Activated naive CD8-positive, alpha-beta T cell treated with anti-CD3 and anti-CD28 coated beads, Interleukin-2, amount 10 ng/mL, durations not matched to agents 7 days and 5 days (primary cell): Measurements from ENCODE around the gene IQUB. TPM values are rescaled to one million over a fixed set of nuclear protein-coding genes. Genes with fewer than 3 reads are reported as not detected.

ENCODE experiments used
- ATAC-seq: fragments of 150-1000 bp; cut with Tn5 transposase; one replicate; pipeline ENCODE4 v1.10.0; 2021; ENCODE audit warnings: low read depth, moderate library complexity
- POLR2A ChIA-PET: fragments of 350-600 bp; sonication (Branson Sonifier 250); formaldehyde crosslinking; loops from one replicate; lab custom pipeline; 2021; ENCODE audit warnings: antibody characterized with exemption; lab: Charles Lee
- DNase-seq: peaks from one replicate; pipeline ENCODE4 v3.0.0; 2021
- H3K27ac Mint-ChIP-seq: one replicate; pipeline ENCODE4 v1.8.0; 2022; ENCODE audit warnings: mild to moderate bottlenecking, mixed read lengths
- H3K27me3 Mint-ChIP-seq: one replicate; pipeline ENCODE4 v1.8.0; 2022; ENCODE audit warnings: mild to moderate bottlenecking, moderate library complexity, mixed read lengths
- H3K36me3 Mint-ChIP-seq: one replicate; pipeline ENCODE4 v1.8.0; 2021; ENCODE audit warnings: mild to moderate bottlenecking, mixed read lengths
- H3K4me1 Mint-ChIP-seq: one replicate; pipeline ENCODE4 v1.8.0; 2021; ENCODE audit warnings: mixed read lengths
- H3K4me3 Mint-ChIP-seq: one replicate; pipeline ENCODE4 v1.8.0; 2022; ENCODE audit warnings: mild to moderate bottlenecking, moderate library complexity, mixed read lengths
- H3K9me3 Mint-ChIP-seq: one replicate; pipeline ENCODE4 v1.8.0; 2021; ENCODE audit warnings: mixed read lengths
- total RNA-seq, 2 experiments: library from RNA; stranded (reverse); gene quantifications; one replicate each; pipeline ENCODE4 v1.2.3, GENCODE V29; 2021

IQUB gene
- total RNA-seq, 2 experiments from 2014 or later, result not detected

GRCh38 chr7:123455965-123456470, 78.4 kb downstream of the IQUB start:
- no peaks in the 10 kb centered on the region for H3K27me3 Mint-ChIP-seq

GRCh38 chr7:123440101-123440548, 94.3 kb downstream of the IQUB start:
- H3K9me3 Mint-ChIP-seq, result peaks cover 2% of the 10 kb centered on the region
- no peak overlapping the region for H3K4me3 Mint-ChIP-seq
- no peaks in the 10 kb centered on the region for H3K36me3 Mint-ChIP-seq
- H3K4me1 Mint-ChIP-seq, result no peaks in the 10 kb centered on the region
- H3K27ac Mint-ChIP-seq, result no peak overlapping the region
- DNase-seq (no peak), ATAC-seq (no peak)
- POLR2A ChIA-PET, result no interaction called here
- H3K27me3 Mint-ChIP-seq, result no peaks in the 10 kb centered on the region

More at GRCh38 chr7:123455965-123456470, 78.4 kb downstream of the IQUB start:
- H3K27ac Mint-ChIP-seq, result no peak overlapping the region
- ATAC-seq (no peak), DNase-seq (no peak)
- POLR2A ChIA-PET, result no interaction called here
- no peaks in the 10 kb centered on the region for H3K4me1 Mint-ChIP-seq
- no peak overlapping the region for H3K4me3 Mint-ChIP-seq
- H3K36me3 Mint-ChIP-seq, result no peaks in the 10 kb centered on the region
- no peaks in the 10 kb centered on the region for H3K9me3 Mint-ChIP-seq

DNA sequence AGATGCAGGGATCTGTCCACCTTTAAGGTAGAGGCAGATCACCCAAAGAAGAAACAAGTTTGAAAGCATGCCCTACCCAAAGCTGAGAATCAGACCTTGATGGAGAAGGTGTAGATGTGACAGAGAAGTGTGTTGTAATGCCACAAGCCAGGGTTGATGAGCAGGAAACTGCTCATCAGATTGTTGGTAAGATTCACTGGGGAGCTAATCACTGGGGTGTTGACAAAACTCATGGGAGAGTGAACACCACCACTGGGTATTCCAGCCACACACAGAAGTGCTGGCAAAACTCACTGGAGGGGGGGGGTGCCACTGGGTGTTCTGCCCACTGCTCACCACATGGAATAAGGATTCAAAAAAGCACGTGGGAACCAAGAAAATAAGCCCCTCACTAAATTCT, 95.2 kb downstream of the IQUB start:
- H3K9me3 Mint-ChIP-seq, result peaks cover 2% of the 10 kb centered on the region
- H3K27me3 Mint-ChIP-seq, result no peaks in the 10 kb centered on the region
- H3K36me3 Mint-ChIP-seq, result no peaks in the 10 kb centered on the region
- ATAC-seq, result no peak
- no peak overlapping the region for H3K4me3 Mint-ChIP-seq
- no peak for DNase-seq
- POLR2A ChIA-PET, result no interaction called here
- no peak overlapping the region for H3K27ac Mint-ChIP-seq
- no peaks in the 10 kb centered on the region for H3K4me1 Mint-ChIP-seq

DNA sequence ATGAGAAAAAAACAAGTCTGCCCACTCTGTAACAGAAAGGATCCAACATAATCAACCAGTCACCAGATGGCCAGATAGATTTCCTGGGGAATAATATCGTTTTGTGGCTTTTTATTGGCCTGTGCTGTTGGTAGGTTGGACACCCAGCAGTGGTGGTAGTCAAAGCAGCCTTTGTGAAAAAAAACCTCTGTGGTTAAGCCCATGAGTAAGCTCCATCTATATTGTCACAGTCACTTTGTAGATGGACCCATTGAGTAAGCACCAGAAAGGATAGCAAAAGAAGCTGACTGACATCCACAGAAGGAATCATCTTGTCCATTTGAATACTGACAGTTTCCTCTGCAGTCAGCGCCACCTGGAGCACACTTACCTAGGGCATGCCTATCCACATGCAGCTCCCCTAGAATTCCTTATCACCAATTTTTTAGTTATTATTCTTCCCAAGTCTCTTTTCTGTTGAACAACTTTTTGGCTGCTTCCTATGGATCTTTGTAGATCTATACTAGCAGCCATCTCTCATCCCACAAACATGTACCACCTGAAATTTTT, 96.9 kb downstream of the IQUB start:
- POLR2A ChIA-PET, result no interaction called here
- Mint-ChIP-seq H3K4me1 (no peaks in the 10 kb centered on the region), H3K4me3 (no peak overlapping the region), H3K36me3 (no peaks in the 10 kb centered on the region), H3K9me3 (no peaks in the 10 kb centered on the region), H3K27ac (no peak overlapping the region), H3K27me3 (no peaks in the 10 kb centered on the region)
- DNase-seq (no peak), ATAC-seq (no peak)

DNA sequence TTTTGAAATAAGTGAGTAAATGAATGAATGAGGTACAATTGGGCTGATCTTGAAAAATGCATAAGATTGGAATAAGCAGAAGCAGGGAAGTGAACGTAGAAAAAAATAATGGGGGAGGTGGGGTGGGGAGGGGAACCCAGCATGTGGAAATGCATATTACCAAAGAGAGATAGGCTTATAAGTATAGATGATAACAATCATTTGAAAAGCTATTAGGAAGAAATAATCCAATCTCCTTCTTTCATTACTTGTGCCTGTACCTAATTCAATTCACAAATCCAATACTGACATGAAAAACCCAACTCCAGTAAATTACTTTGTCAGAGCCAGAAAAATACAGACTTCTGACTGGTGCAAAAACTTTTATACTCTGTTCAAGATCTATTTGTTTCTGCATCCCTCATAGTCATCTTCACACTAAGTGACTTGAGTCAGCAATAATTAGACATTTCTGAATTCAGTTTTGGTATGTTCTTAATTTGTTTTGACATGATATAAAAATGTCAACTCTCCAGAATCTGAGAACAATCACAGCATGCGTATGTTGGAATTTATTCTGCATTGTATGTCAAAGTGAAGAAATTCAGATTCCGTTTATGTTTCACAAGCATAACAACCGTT, 99.2 kb downstream of the IQUB start:
- H3K9me3 Mint-ChIP-seq, result no peaks in the 10 kb centered on the region
- DNase-seq, result no peak
- POLR2A ChIA-PET, result no interaction called here
- no peaks in the 10 kb centered on the region for H3K36me3 Mint-ChIP-seq
- no peaks in the 10 kb centered on the region for H3K4me1 Mint-ChIP-seq
- H3K27ac Mint-ChIP-seq, result no peak overlapping the region
- H3K4me3 Mint-ChIP-seq, result no peak overlapping the region
- no peak for ATAC-seq
- H3K27me3 Mint-ChIP-seq, result no peaks in the 10 kb centered on the region

- Mint-ChIP-seq H3K4me3 (no peak overlapping the region), H3K9me3 (no peaks in the 10 kb centered on the region), H3K4me1 (no peaks in the 10 kb centered on the region), H3K27me3 (no peaks in the 10 kb centered on the region), H3K27ac (no peak overlapping the region), H3K36me3 (no peaks in the 10 kb centered on the region)
- no peak for DNase-seq
- POLR2A ChIA-PET, result no interaction called here
- no peak for ATAC-seq
Measured at GRCh38 chr7:123433665-123434064, 100.7 kb downstream of the IQUB start.

- Mint-ChIP-seq H3K27me3 (no peaks in the 10 kb centered on the region), H3K4me3 (no peak overlapping the region), H3K9me3 (no peaks in the 10 kb centered on the region), H3K36me3 (no peaks in the 10 kb centered on the region), H3K27ac (no peak overlapping the region), H3K4me1 (no peaks in the 10 kb centered on the region)
- ATAC-seq, result no peak
- POLR2A ChIA-PET, result no interaction called here
- no peak for DNase-seq
Measured at GRCh38 chr7:123432601-123433000, 101.8 kb downstream of the IQUB start.

DNA sequence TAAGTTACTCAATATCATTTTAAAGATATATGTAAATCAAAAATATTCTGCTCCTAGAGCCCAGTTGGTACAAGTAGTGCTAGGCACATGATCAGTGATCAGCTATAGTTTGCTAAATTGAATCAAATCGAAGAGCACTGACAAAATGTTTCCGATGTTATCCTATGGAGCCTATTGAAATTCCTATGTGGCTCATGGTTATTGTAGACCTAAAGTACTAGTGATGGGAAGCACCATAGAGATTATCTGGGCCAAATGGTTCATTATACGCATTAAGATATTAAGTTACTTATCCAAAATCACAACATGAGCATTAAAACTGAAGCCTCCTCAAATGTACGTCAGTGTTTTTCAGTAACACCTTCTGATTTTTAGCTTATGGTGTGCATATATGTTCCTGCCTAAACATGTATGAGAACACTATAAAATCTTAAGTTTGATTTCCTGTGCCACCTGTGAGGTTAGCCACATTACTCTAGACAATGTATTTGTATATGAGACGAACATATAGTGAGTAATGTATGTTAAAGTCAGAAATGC, 103.2 kb downstream of the IQUB start:
- no peak for ATAC-seq
- no peak overlapping the region for H3K4me3 Mint-ChIP-seq

GRCh38 chr7:123425246-123425645, 109.1 kb downstream of the IQUB start:
- POLR2A ChIA-PET, result no interaction called here
- ATAC-seq (no peak), DNase-seq (no peak)
- Mint-ChIP-seq H3K27ac (no peak overlapping the region), H3K9me3 (no peaks in the 10 kb centered on the region), H3K4me3 (no peak overlapping the region), H3K4me1 (no peaks in the 10 kb centered on the region), H3K27me3 (no peaks in the 10 kb centered on the region), H3K36me3 (no peaks in the 10 kb centered on the region)

More for the DNA sequence above, 103.2 kb downstream of the IQUB start:
- POLR2A ChIA-PET, result no interaction called here
- no peaks in the 10 kb centered on the region for H3K36me3 Mint-ChIP-seq
- H3K9me3 Mint-ChIP-seq, result no peaks in the 10 kb centered on the region
- H3K4me1 Mint-ChIP-seq, result no peaks in the 10 kb centered on the region
- no peaks in the 10 kb centered on the region for H3K27me3 Mint-ChIP-seq
- DNase-seq, result no peak
- no peak overlapping the region for H3K27ac Mint-ChIP-seq

DNA sequence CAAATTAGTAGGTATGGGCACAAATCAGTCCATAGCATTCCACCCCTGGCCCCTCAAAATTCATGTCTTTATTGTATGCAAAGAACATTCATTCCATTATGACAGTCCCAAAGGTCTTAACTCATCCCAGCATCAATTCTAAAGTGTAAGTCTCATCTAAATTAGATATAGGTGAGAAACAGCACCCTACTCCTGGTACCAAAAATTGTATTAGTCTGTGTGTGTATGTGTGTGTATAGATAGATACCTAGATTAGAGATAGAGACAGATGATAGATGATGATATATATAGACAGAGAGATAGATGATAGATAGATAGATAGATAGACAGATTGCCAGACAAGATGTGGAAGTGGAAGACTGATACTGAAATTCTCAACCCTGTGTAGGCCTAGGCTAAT, 109.9 kb downstream of the IQUB start:
- POLR2A ChIA-PET, result no interaction called here
- no peak overlapping the region for H3K4me3 Mint-ChIP-seq
- no peak for DNase-seq
- no peaks in the 10 kb centered on the region for H3K27me3 Mint-ChIP-seq
- ATAC-seq, result no peak
- H3K9me3 Mint-ChIP-seq, result peaks cover 2% of the 10 kb centered on the region
- no peaks in the 10 kb centered on the region for H3K4me1 Mint-ChIP-seq
- H3K27ac Mint-ChIP-seq, result no peak overlapping the region
- no peaks in the 10 kb centered on the region for H3K36me3 Mint-ChIP-seq

DNA sequence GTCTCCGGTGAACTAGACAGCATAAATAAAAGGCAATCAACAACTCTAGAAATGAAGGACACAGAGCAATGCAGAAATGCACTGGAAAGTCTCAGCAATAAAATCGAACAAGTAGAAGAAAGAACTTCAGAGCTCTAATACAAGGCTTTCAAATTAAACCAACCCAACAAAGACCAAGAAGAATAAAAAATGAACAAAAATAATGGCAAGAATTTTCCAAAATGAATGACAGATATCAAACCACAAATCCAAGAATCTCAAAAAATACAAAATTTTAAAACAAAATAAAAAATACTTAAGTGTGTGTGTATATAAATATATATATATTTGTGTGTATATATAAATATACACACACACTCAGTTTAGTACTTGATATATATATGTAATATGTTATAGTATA, 110.8 kb downstream of the IQUB start:
- POLR2A ChIA-PET, result no interaction called here
- Mint-ChIP-seq H3K36me3 (no peaks in the 10 kb centered on the region), H3K4me1 (no peaks in the 10 kb centered on the region), H3K27me3 (no peaks in the 10 kb centered on the region), H3K9me3 (peaks cover 3% of the 10 kb centered on the region), H3K27ac (no peak overlapping the region), H3K4me3 (no peak overlapping the region)
- DNase-seq, result no peak
- ATAC-seq, result no peak

- peaks cover 10% of the 10 kb centered on the region for H3K9me3 Mint-ChIP-seq
- H3K4me3 Mint-ChIP-seq, result no peak overlapping the region
- H3K27me3 Mint-ChIP-seq, result no peaks in the 10 kb centered on the region
- POLR2A ChIA-PET, result no interaction called here
- H3K36me3 Mint-ChIP-seq, result no peaks in the 10 kb centered on the region
- H3K4me1 Mint-ChIP-seq, result no peaks in the 10 kb centered on the region
- DNase-seq (no peak), ATAC-seq (no peak)
- no peak overlapping the region for H3K27ac Mint-ChIP-seq
Measured at GRCh38 chr7:123417580-123417979, 116.8 kb downstream of the IQUB start.

- no peak for DNase-seq
- Mint-ChIP-seq H3K9me3 (peaks cover 10% of the 10 kb centered on the region), H3K36me3 (no peaks in the 10 kb centered on the region), H3K27ac (no peak overlapping the region), H3K27me3 (no peaks in the 10 kb centered on the region), H3K4me1 (no peaks in the 10 kb centered on the region), H3K4me3 (no peak overlapping the region)
- ATAC-seq, result no peak
- POLR2A ChIA-PET, result no interaction called here
Measured at GRCh38 chr7:123415625-123416024, 118.8 kb downstream of the IQUB start.

- no peaks in the 10 kb centered on the region for H3K9me3 Mint-ChIP-seq
- ATAC-seq (no peak), DNase-seq (no peak)
- POLR2A ChIA-PET, result no interaction called here
- no peaks in the 10 kb centered on the region for H3K36me3 Mint-ChIP-seq
- H3K4me1 Mint-ChIP-seq, result no peaks in the 10 kb centered on the region
- no peak overlapping the region for H3K4me3 Mint-ChIP-seq
- H3K27me3 Mint-ChIP-seq, result no peaks in the 10 kb centered on the region
- H3K27ac Mint-ChIP-seq, result no peak overlapping the region
Measured at GRCh38 chr7:123410273-123410904, 124.0 kb downstream of the IQUB start.
